ACC112 (cell line): ENCODE measurements around the gene ITGB7.

ENCODE experiments used
- H2AFZ ChIP-seq: fragments of 200-600 bp; sonication (generic); one replicate; pipeline ENCODE4 v1.6.0; 2017; ENCODE audit warnings: antibody characterized with exemption, low read length; ENCODE audit not compliant: unreplicated experiment
- H3K27ac ChIP-seq: fragments of 200-600 bp; sonication (generic); 2 replicates; pipeline ENCODE4 v1.5.1; 2014; ENCODE audit warnings: low read depth, mild to moderate bottlenecking, antibody characterized with exemption, low read length, moderate library complexity
- H3K27me3 ChIP-seq: fragments of 200-600 bp; sonication (generic); 2 replicates; pipeline ENCODE4 v1.6.1; 2014; ENCODE audit warnings: mild to moderate bottlenecking, antibody characterized with exemption, low read length, moderate library complexity, mixed read lengths; ENCODE audit not compliant: insufficient read depth
- H3K36me3 ChIP-seq: fragments of 200-600 bp; sonication (generic); 2 replicates; pipeline ENCODE4 v1.6.1; 2016; ENCODE audit warnings: mild to moderate bottlenecking, antibody characterized with exemption, low read length, moderate library complexity, mixed read lengths; ENCODE audit not compliant: insufficient read depth
- H3K4me1 ChIP-seq: fragments of 200-600 bp; sonication (generic); one replicate; pipeline ENCODE4 v1.6.1; 2016; ENCODE audit warnings: low read length, mixed read lengths; ENCODE audit not compliant: insufficient read depth, unreplicated experiment, control insufficient read depth
- H3K4me3 ChIP-seq: fragments of 200-600 bp; sonication (generic); 2 replicates; pipeline ENCODE4 v1.5.1; 2014; ENCODE audit warnings: mild to moderate bottlenecking, low read depth, low read length
- H3K79me2 ChIP-seq: fragments of 200-600 bp; sonication (generic); one replicate; pipeline ENCODE4 v1.6.0; 2016; ENCODE audit warnings: low read length; ENCODE audit not compliant: control insufficient read depth, unreplicated experiment, insufficient read depth

ITGB7 gene

DNA sequence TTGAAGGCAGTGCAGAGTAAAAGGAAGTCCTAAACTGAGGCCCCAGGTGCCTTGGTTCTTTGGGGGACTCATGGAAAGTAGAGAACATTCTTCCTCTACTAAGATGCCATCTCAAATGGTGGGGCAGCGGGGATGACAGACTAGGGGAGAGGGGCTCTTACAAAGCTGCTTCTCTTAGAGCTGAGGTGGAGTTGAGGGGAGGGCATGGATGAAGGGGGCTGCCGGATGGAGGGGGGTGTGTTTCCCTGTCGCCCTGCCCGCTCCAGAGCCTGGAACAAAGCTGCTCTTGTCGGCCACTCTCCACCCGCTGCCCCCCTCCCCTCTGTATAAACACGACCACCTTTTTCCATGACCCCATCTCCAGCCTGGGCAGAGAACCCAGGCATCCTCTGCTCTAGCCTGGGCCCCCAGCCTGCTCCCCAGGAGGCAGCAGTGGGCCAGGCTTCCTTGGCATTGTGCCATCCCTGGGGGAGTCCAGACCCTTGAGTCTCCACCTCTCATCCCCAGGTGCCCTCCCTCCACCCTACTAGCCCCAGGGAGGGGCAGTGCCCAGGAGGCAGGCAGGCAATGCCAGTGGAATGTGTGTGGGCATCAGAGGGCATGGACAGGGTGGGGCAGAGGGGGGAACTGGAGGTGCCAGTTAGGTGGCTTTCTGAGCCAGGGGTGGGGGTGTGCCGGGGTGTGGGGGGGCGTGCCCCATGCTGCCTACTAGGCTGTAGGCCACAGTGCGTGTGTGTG is 23.2 kb upstream of the ITGB7 start:
- Histone ChIP-seq H3K27me3 (no peaks in the 10 kb centered on the region), H3K36me3 (no peaks in the 10 kb centered on the region), H3K4me3 (no peak overlapping the region; the same call in 1 of the 2 replicates), H3K79me2 (no peaks in the 10 kb centered on the region), H3K4me1 (peaks cover 26% of the 10 kb centered on the region), H3K27ac (no peak overlapping the region), H2AFZ (no peak overlapping the region)

GRCh38 chr12:53229454-53229853 is 22.4 kb upstream of the ITGB7 start:
- Histone ChIP-seq H3K4me3 (no peak overlapping the region), H3K27me3 (no peaks in the 10 kb centered on the region), H3K79me2 (no peaks in the 10 kb centered on the region), H3K4me1 (peaks cover 34% of the 10 kb centered on the region), H3K36me3 (no peaks in the 10 kb centered on the region), H2AFZ (no peak overlapping the region), H3K27ac (no peak overlapping the region)

- Histone ChIP-seq H3K27me3 (no peaks in the 10 kb centered on the region), H3K4me1 (peaks cover 22% of the 10 kb centered on the region), H3K79me2 (no peaks in the 10 kb centered on the region), H3K36me3 (no peaks in the 10 kb centered on the region), H3K4me3 (no peak overlapping the region), H2AFZ (no peak overlapping the region), H3K27ac (no peak overlapping the region)
These were observed 20.8 kb upstream of the ITGB7 start for GRCh38 chr12:53227836-53228235.

GRCh38 chr12:53227341-53227740 is 20.3 kb upstream of the ITGB7 start:
- peaks cover 23% of the 10 kb centered on the region for H3K4me1 ChIP-seq
- no peaks in the 10 kb centered on the region for H3K36me3 ChIP-seq
- H3K27ac ChIP-seq: no peak overlapping the region
- H2AFZ ChIP-seq: no peak overlapping the region
- no peak overlapping the region for H3K4me3 ChIP-seq
- H3K79me2 ChIP-seq: no peaks in the 10 kb centered on the region
- H3K27me3 ChIP-seq: no peaks in the 10 kb centered on the region

DNA sequence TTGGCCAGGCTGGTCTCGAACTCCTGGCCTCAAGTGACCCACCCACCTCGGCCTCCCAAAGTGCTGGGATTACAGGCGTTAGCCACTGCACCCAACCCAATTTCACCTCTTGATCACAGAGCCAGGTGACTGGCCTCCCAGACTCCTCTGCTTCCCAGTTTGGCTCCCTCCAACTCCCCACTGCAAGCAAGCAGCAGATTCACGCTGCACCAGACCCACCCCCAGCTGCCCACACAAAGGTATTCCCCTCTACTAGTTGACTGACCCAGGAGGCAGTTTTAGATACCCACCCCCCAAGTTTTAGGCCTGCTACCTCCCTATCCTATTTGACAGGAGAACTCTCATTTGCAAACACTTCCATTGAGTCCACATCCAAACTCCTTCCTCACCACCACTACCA is 19.8 kb upstream of the ITGB7 start:
- H2AFZ ChIP-seq: no peak overlapping the region
- no peaks in the 10 kb centered on the region for H3K27me3 ChIP-seq
- H3K4me1 ChIP-seq: peaks cover 28% of the 10 kb centered on the region
- H3K79me2 ChIP-seq: no peaks in the 10 kb centered on the region
- H3K27ac ChIP-seq: no peak overlapping the region
- H3K36me3 ChIP-seq: no peaks in the 10 kb centered on the region
- no peak overlapping the region for H3K4me3 ChIP-seq

DNA sequence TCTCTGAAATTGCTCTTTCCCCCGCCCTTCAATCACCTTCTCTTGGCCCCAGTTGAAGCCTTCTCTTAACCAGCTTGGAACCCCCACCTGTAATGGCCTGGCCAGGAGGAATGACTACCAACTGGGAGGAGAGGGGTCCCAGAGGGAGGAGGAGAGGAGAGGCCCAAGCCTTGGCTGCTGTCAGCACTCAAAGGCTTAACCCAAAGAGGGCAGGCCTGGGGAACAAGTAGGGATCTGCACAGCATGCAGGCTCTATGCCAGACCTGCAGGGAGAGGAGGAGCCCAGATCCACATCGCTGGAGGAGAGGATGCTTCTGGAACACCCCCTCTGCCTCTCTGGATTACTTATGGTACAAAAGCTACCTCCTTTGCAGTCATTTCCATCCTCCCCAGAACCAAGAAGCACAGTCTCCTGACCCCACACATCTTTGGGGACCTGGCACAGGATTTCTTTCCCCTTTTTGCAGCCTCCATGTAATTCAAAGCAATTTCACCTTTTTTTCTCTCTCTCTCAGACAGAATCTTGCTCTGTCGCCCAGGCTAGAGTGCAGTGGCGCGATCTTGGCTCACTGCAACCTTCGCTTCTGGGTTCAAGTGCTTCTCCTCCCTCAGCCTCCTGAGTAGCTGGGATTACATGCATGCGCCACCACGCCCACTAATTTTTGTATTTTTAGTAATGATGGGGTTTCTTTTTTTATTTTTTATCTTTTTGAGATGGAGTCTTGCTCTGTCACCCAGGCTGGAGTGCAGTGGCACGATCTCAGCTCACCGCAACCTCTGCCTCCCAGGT is 18.8 kb upstream of the ITGB7 start:
- H3K79me2 ChIP-seq: no peaks in the 10 kb centered on the region
- H2AFZ ChIP-seq: no peak overlapping the region
- no peak overlapping the region for H3K27ac ChIP-seq
- no peaks in the 10 kb centered on the region for H3K36me3 ChIP-seq
- peaks cover 23% of the 10 kb centered on the region for H3K4me1 ChIP-seq
- no peaks in the 10 kb centered on the region for H3K27me3 ChIP-seq
- H3K4me3 ChIP-seq: no peak overlapping the region

DNA sequence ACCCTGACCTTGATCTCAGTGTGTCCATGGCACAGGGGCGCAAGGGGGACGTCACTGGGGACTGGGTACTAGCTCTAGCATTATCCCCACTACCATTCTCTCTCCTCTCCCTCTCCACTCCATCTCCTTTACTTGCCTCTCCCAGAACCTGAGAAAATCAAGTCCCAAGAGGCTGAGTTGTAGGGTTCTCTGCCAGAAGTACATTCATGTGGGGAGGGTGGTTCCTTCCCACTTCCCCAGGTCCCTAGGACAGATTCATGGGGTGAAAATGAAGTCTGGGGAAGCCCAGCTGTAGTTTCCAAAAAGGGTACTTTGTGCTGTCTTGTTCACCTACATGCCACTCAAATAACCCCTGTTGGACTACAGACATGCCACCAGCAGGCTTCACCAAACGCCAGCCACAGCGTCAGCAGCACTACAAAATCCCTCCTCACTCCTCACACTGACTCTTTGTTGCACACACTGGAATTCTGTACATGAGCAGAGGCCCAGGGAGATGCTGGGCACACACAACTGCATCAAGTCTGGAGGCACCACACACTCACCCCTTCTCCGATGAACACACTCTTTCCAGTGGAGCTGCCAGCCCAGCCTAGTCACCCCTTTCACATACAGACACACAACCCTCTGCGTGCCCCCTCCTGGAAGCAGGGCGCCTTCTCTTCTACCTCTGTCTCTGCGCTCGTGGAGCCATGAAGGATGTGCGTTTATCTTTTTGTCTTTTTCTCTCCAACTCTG is 18.0 kb upstream of the ITGB7 start:
- Histone ChIP-seq H3K27me3 (no peaks in the 10 kb centered on the region), H3K36me3 (no peaks in the 10 kb centered on the region), H3K4me3 (no peak overlapping the region), H3K79me2 (no peaks in the 10 kb centered on the region), H3K4me1 (peaks cover 21% of the 10 kb centered on the region), H2AFZ (no peak overlapping the region), H3K27ac (no peak overlapping the region)

GRCh38 chr12:53224061-53224896 is 17.2 kb upstream of the ITGB7 start:
- H3K79me2 ChIP-seq: peaks cover 3% of the 10 kb centered on the region
- no peak overlapping the region for H2AFZ ChIP-seq
- no peak overlapping the region for H3K27ac ChIP-seq
- no peaks in the 10 kb centered on the region for H3K36me3 ChIP-seq
- H3K4me3 ChIP-seq: no peak overlapping the region
- peaks cover 21% of the 10 kb centered on the region for H3K4me1 ChIP-seq
- H3K27me3 ChIP-seq: no peaks in the 10 kb centered on the region

- Histone ChIP-seq H3K4me1 (peaks cover 21% of the 10 kb centered on the region), H3K79me2 (peaks cover 9% of the 10 kb centered on the region), H3K4me3 (no peak overlapping the region), H3K27ac (no peak overlapping the region), H3K27me3 (no peaks in the 10 kb centered on the region), H3K36me3 (no peaks in the 10 kb centered on the region), H2AFZ (no peak overlapping the region)
These were observed 16.5 kb upstream of the ITGB7 start for GRCh38 chr12:53223389-53224060.
